GM23338 (cell line): Measurements from ENCODE around the gene FECH. TPM values are rescaled to one million over a fixed set of nuclear protein-coding genes. Genes with fewer than 3 reads are reported as not detected.

Experiments
- ATAC-seq: fragments of 200-7000 bp; cut with Tn5 transposase; 3 replicates; pipeline ENCODE4 v1.9.1; 2020
- DNase-seq: peaks from one replicate; pipeline ENCODE4 v3.0.0-alpha.2; 2015; ENCODE audit warnings: low spot score
- H2AFZ ChIP-seq: fragments of 200-600 bp; sonication (generic); 2 replicates; pipeline ENCODE4 v1.8.0; 2016; ENCODE audit warnings: antibody characterized with exemption, mild to moderate bottlenecking, moderate library complexity
- H3F3A ChIP-seq: fragments of 200-600 bp; sonication (generic); replicated peaks from 2 replicates; pipeline ENCODE4 v1.8.0; 2017; ENCODE audit warnings: antibody characterized with exemption, mixed run types, low read depth
- H3K27ac ChIP-seq: fragments of 200-600 bp; sonication (generic); 2 replicates; pipeline ENCODE4 v1.6.1; 2016; ENCODE audit warnings: low read depth
- H3K27me3 ChIP-seq: fragments of 200-600 bp; sonication (generic); 2 replicates; pipeline ENCODE4 v1.8.0; 2016; ENCODE audit warnings: mild to moderate bottlenecking, mixed run types, moderate library complexity; ENCODE audit not compliant: insufficient read depth
- H3K36me3 ChIP-seq: fragments of 200-600 bp; sonication (generic); 2 replicates; pipeline ENCODE4 v1.8.0; 2016; ENCODE audit warnings: mild to moderate bottlenecking; ENCODE audit not compliant: insufficient read depth
- H3K4me1 ChIP-seq: fragments of 200-600 bp; sonication (generic); 2 replicates; pipeline ENCODE4 v1.8.0; 2016; ENCODE audit warnings: mild to moderate bottlenecking, moderate library complexity; ENCODE audit not compliant: insufficient read depth
- H3K4me2 ChIP-seq: fragments of 200-600 bp; sonication (generic); 2 replicates; pipeline ENCODE4 v1.7.1; 2017; ENCODE audit warnings: mixed run types
- H3K4me3 ChIP-seq: fragments of 200-600 bp; sonication (generic); 2 replicates; pipeline ENCODE4 v1.6.1; 2016; ENCODE audit warnings: mixed run types
- H3K79me2 ChIP-seq: fragments of 200-600 bp; sonication (generic); replicated peaks from 2 replicates; pipeline ENCODE4 v1.8.0; 2017; ENCODE audit warnings: mild to moderate bottlenecking; ENCODE audit not compliant: insufficient read depth
- H3K9me2 ChIP-seq: fragments of 200-600 bp; sonication (generic); 2 replicates; pipeline ENCODE4 v1.8.0; 2017; ENCODE audit not compliant: insufficient read depth
- H4K20me1 ChIP-seq: fragments of 200-600 bp; sonication (generic); replicated peaks from 2 replicates; pipeline ENCODE4 v1.8.0; 2017; ENCODE audit warnings: mild to moderate bottlenecking; ENCODE audit not compliant: insufficient read depth
- H3K27ac Mint-ChIP-seq: 2 replicates; pipeline ENCODE4 v1.8.0; 2020; ENCODE audit warnings: inconsistent platforms, mild to moderate bottlenecking, moderate library complexity, mixed read lengths
- H3K27me3 Mint-ChIP-seq: 3 replicates; pipeline ENCODE4 v1.8.0; 2022; ENCODE audit warnings: low read depth, mild to moderate bottlenecking, moderate library complexity, mixed read lengths, inconsistent platforms; ENCODE audit not compliant: insufficient read depth, poor library complexity
- H3K36me3 Mint-ChIP-seq: 3 replicates; pipeline ENCODE4 v1.8.0; 2021; ENCODE audit warnings: low read depth, mild to moderate bottlenecking, inconsistent platforms, moderate library complexity, mixed read lengths
- H3K4me1 Mint-ChIP-seq: 3 replicates; pipeline ENCODE4 v1.8.0; 2020; ENCODE audit warnings: mild to moderate bottlenecking, inconsistent platforms, mixed read lengths
- H3K4me3 Mint-ChIP-seq: 3 replicates; pipeline ENCODE4 v1.8.0; 2021; ENCODE audit warnings: moderate library complexity, mild to moderate bottlenecking, inconsistent platforms, mixed read lengths
- H3K9me3 Mint-ChIP-seq: 3 replicates; pipeline ENCODE4 v1.8.0; 2020; ENCODE audit warnings: moderate library complexity, mild to moderate bottlenecking, inconsistent platforms, mixed read lengths
- CTCF ChIP-seq, 2 experiments: fragments of 200-600 bp in 1 of 2; sonication (generic) in 1 of 2; conservative IDR thresholded peaks; 2 replicates each; pipeline versions ENCODE4 v1.5.1 to v1.6.1; 2016 to 2017; ENCODE audit warnings: antibody characterized with exemption in 2 of 2, low read depth in 2 of 2, mild to moderate bottlenecking in 2 of 2, moderate library complexity in 1 of 2
- ETS1 ChIP-seq: IDR thresholded peaks from 2 replicates; pipeline ENCODE4 v1.6.1; 2016; ENCODE audit warnings: antibody characterized with exemption
- EZH2 ChIP-seq: fragments of 200-600 bp; sonication (generic); IDR thresholded peaks from one replicate; pipeline ENCODE4 v1.8.0; 2017; ENCODE audit warnings: antibody characterized with exemption, mild to moderate bottlenecking, low read depth; ENCODE audit not compliant: unreplicated experiment
- EZH2phosphoT487 ChIP-seq: fragments of 200-600 bp; sonication (generic); IDR thresholded peaks from one replicate; pipeline ENCODE4 v1.8.1; 2018; ENCODE audit warnings: antibody characterized with exemption; ENCODE audit not compliant: unreplicated experiment
- NANOG ChIP-seq: IDR thresholded peaks from 2 replicates; pipeline ENCODE4 v1.6.1; 2016; ENCODE audit warnings: antibody characterized with exemption, borderline replicate concordance
- ZNF114 ChIP-seq: fragments of 250-450 bp; sonication (Bioruptor Pico); IDR thresholded peaks from 2 replicates; pipeline ENCODE4 v1.5.0; 2020; ENCODE audit warnings: mild to moderate bottlenecking, moderate library complexity
- ZNF462 ChIP-seq: fragments of 250-450 bp; sonication (Bioruptor Pico); IDR thresholded peaks from 2 replicates; pipeline ENCODE4 v1.5.0; 2020; ENCODE audit warnings: mild to moderate bottlenecking, moderate library complexity
- polyA plus RNA-seq: library from polyadenylated mRNA; unstranded; fragments of >200 nt; fragmentation: Nextera tagmentation; extraction: Ambion mirVana; gene quantifications from 2 replicates; pipeline ENCODE4 v1.2.1, GENCODE V29; 2016
- total RNA-seq: library from RNA; depleted of rRNA; stranded (reverse); fragments of >200 nt; shearing (Covaris generic); gene quantifications from 2 replicates; pipeline ENCODE4 v1.2.3, GENCODE V29; 2014

Gene FECH
- total and polyA plus RNA-seq, 2 experiments from 2014 or later: 5.8 to 35.5 TPM

- H3K4me3 Mint-ChIP-seq: no peak overlapping the region
- no peaks in the 10 kb centered on the region for H3K79me2 ChIP-seq
- no peak overlapping the region for H3K27ac ChIP-seq
- no peaks in the 10 kb centered on the region for H3F3A ChIP-seq
- H3K4me1 Mint-ChIP-seq: peaks cover 23% of the 10 kb centered on the region
- H3K9me3 Mint-ChIP-seq: no peaks in the 10 kb centered on the region
- DNase-seq (no peak), ATAC-seq (no peak)
- H3K4me2 ChIP-seq: no peak overlapping the region
- H3K27ac Mint-ChIP-seq: no peak overlapping the region
- peaks cover 9% of the 10 kb centered on the region; the same call in 1 of the 2 replicates for H3K4me1 ChIP-seq
- H3K36me3 Mint-ChIP-seq: no peaks in the 10 kb centered on the region
- H3K4me3 ChIP-seq: no peak overlapping the region
- TF ChIP-seq EZH2phosphoT487 (no peak), NANOG (no peak), CTCF (conservative IDR thresholded peaks at IDR 0.05; ENCODE audit: low read depth in 2 of 2) (no peak)
- H4K20me1 ChIP-seq: no peaks in the 10 kb centered on the region
- H3K27me3 ChIP-seq: no peaks in the 10 kb centered on the region
- H2AFZ ChIP-seq: no peak overlapping the region
- H3K36me3 ChIP-seq: no peaks in the 10 kb centered on the region
- H3K9me2 ChIP-seq: no peaks in the 10 kb centered on the region; the same call in 1 of the 2 replicates
- peaks cover 2% of the 10 kb centered on the region for H3K27me3 Mint-ChIP-seq
Observed at GRCh38 chr18:57538614-57539013, 47.9 kb downstream of the FECH start.

GRCh38 chr18:57534511-57534909 lies 52.0 kb downstream of the FECH start:
- Histone ChIP-seq H3K4me2 (no peak overlapping the region), H3K79me2 (no peaks in the 10 kb centered on the region), H3K9me2 (no peaks in the 10 kb centered on the region; the same call in 1 of the 2 replicates), H3K36me3 (no peaks in the 10 kb centered on the region), H4K20me1 (no peaks in the 10 kb centered on the region), H3K4me3 (no peak overlapping the region), H3K27ac (no peak overlapping the region), H2AFZ (peak overlapping the region; percentile 78; the same call in 1 of the 2 replicates), H3K27me3 (no peaks in the 10 kb centered on the region), H3K4me1 (peaks cover 12% of the 10 kb centered on the region), H3F3A (no peaks in the 10 kb centered on the region)
- peaks cover 22% of the 10 kb centered on the region for H3K4me1 Mint-ChIP-seq
- no peaks in the 10 kb centered on the region for H3K36me3 Mint-ChIP-seq
- H3K27ac Mint-ChIP-seq: no peak overlapping the region
- H3K9me3 Mint-ChIP-seq: no peaks in the 10 kb centered on the region
- TF ChIP-seq NANOG: no peak
- no peak for TF ChIP-seq CTCF (conservative IDR thresholded peaks at IDR 0.05; ENCODE audit: low read depth in 2 of 2)
- TF ChIP-seq ZNF462: no peak
- no peak for TF ChIP-seq ETS1
- TF ChIP-seq EZH2: no peak
- no peak for TF ChIP-seq ZNF114
- DNase-seq (no peak), ATAC-seq (no peak)
- peaks cover 8% of the 10 kb centered on the region for H3K27me3 Mint-ChIP-seq
- no peak overlapping the region for H3K4me3 Mint-ChIP-seq
